Testis (tissue), 3 donors: ENCODE data around the gene SOCS6. TPM values are rescaled to one million over a fixed set of nuclear protein-coding genes. Genes with fewer than 3 reads are reported as not detected.

Source experiments
- DNase-seq: peaks from one replicate; pipeline ENCODE4 v3.0.0-alpha.2; 2019
- H3K27ac ChIP-seq, 2 donors: fragments of 200-600 bp; sonication (generic); one replicate each; pipeline ENCODE4 v1.5.1; 2019
- H3K27me3 ChIP-seq: fragments of 200-600 bp; sonication (generic); one replicate; pipeline ENCODE4 v1.5.1; 2019
- H3K36me3 ChIP-seq: fragments of 200-600 bp; sonication (generic); one replicate; pipeline ENCODE4 v1.5.1; 2017; ENCODE audit warnings: low read depth; ENCODE audit errors: missing control alignments
- H3K4me1 ChIP-seq: fragments of 200-600 bp; sonication (generic); one replicate; pipeline ENCODE4 v1.5.1; 2019
- H3K4me3 ChIP-seq, 2 donors: fragments of 200-600 bp; sonication (generic); one replicate each; pipeline ENCODE4 v1.5.1; 2017 to 2019
- H3K9me3 ChIP-seq: fragments of 200-600 bp; sonication (generic); one replicate; pipeline ENCODE4 v1.5.1; 2017
- POLR2A ChIP-seq: fragments of 450-650 bp; IDR thresholded peaks from one replicate; pipeline ENCODE4 v1.6.1; 2017; ENCODE audit warnings: antibody characterized with exemption, mild to moderate bottlenecking, moderate library complexity
- WGBS, 2 donors: methylation state at CpG; one replicate each; pipeline ENCODE4 v1.1.5; 2018; 5-methylcytosine and 5-hydroxymethylcytosine counted together
- intact Hi-C: fragments of 100-400 bp; cut with DNase I; formaldehyde crosslinking; loops from one replicate; pipeline ENCODE4 v1.15.1; 2023; ENCODE audit warnings: low total_unique reads
- polyA plus RNA-seq: library from polyadenylated mRNA; stranded (reverse); fragments of 350-450 nt; fragmentation: Illumina TruSeq; extraction: RNeasy Lipid Tissue Mini Kit (QIAGEN cat#74804); gene quantifications from one replicate; pipeline ENCODE4 v1.2.3, GENCODE V29; 2014; ENCODE audit warnings: low read depth, low replicate concordance; ENCODE audit not compliant: insufficient read depth
- total RNA-seq, 2 donors: library from RNA; depleted of rRNA; stranded (reverse); fragments of >200 nt; gene quantifications; one replicate each; pipeline ENCODE4 v1.2.3, GENCODE V29; 2016
- TF ChIP-seq, protein P1 (sequence below), 3 experiments: fragments of 450-650 bp in 2 of 3; fragments of 200-600 bp in 1 of 3; sonication (generic) in 1 of 3; IDR thresholded peaks; one replicate each; pipeline ENCODE4 v1.5.1; 2016 to 2019; ENCODE audit warnings: antibody characterized with exemption in 3 of 3, mild to moderate bottlenecking in 2 of 3, moderate library complexity in 1 of 3

Gene SOCS6
- total and polyA plus RNA-seq, 3 donors from 2014 or later, result 12.7 to 22.9 (median 20.9) TPM

DNA sequence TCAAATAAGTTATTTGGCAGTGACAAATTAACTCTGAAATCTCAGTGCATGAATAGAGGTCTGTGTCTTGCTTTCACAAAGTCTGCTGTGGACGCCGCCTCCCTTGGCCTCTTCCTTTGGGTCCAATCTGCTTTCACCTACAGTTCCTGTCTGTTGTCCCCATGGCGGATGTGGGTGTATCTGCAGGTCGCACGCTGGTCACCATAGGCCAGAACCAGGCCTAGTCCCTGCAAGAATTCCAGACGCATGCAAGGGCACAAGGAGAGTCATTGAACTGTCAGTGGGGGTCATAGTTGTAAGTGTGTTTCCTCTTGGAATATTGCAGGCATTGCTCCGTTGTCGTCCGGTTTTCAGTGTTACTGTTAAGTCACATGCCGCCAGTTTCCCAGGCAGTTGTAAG, 7.4 kb downstream of the SOCS6 start:
- H3K9me3 ChIP-seq, result no peaks in the 10 kb centered on the region
- intact Hi-C loops, result no loop called here
- no peaks in the 10 kb centered on the region for H3K27me3 ChIP-seq
- no peak for DNase-seq
- no peak overlapping the region for H3K27ac ChIP-seq
- WGBS, 2 donors, result 70 to 77% methylated on average over 10 of the region's 10 CpGs
- no peaks in the 10 kb centered on the region for H3K36me3 ChIP-seq
- H3K4me3 ChIP-seq, result no peak overlapping the region
- H3K4me1 ChIP-seq, result peaks cover 3% of the 10 kb centered on the region
- TF ChIP-seq POLR2A, result no peak
- TF ChIP-seq, protein P1, sequence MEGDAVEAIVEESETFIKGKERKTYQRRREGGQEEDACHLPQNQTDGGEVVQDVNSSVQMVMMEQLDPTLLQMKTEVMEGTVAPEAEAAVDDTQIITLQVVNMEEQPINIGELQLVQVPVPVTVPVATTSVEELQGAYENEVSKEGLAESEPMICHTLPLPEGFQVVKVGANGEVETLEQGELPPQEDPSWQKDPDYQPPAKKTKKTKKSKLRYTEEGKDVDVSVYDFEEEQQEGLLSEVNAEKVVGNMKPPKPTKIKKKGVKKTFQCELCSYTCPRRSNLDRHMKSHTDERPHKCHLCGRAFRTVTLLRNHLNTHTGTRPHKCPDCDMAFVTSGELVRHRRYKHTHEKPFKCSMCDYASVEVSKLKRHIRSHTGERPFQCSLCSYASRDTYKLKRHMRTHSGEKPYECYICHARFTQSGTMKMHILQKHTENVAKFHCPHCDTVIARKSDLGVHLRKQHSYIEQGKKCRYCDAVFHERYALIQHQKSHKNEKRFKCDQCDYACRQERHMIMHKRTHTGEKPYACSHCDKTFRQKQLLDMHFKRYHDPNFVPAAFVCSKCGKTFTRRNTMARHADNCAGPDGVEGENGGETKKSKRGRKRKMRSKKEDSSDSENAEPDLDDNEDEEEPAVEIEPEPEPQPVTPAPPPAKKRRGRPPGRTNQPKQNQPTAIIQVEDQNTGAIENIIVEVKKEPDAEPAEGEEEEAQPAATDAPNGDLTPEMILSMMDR (IDR thresholded peaks at IDR 0.05), result no peak

DNA sequence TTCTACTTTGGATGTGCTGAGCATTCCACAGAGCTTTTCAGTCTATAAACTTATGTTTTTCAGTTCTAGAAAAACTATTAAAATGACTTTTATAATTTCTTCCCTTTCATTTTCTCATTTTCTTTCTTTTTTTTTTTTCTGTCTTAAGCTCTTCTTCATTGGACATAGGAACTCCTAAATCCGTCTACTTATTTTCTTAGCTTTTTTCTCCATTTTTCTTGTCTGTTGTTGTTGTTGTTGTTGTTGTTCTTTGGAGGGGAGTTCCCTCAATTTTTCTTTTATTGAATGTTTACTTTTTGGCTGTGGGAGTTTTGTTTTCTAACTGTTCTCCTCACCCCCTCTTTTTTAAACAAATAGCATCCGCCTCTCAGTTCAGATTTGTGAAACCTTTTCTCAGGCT, 7.9 kb downstream of the SOCS6 start:
- Histone ChIP-seq H3K27me3 (no peaks in the 10 kb centered on the region), H3K4me1 (peaks cover 3% of the 10 kb centered on the region), H3K36me3 (no peaks in the 10 kb centered on the region), H3K27ac (no peak overlapping the region), H3K9me3 (no peaks in the 10 kb centered on the region), H3K4me3 (no peak overlapping the region)
- DNase-seq, result no peak
- WGBS, 2 donors, result 93 to 94% methylated on average over 2 of the region's 2 CpGs
- intact Hi-C loops, result no loop called here
- TF ChIP-seq POLR2A, result no peak
- TF ChIP-seq, protein P1 (IDR thresholded peaks at IDR 0.05), result no peak

DNA sequence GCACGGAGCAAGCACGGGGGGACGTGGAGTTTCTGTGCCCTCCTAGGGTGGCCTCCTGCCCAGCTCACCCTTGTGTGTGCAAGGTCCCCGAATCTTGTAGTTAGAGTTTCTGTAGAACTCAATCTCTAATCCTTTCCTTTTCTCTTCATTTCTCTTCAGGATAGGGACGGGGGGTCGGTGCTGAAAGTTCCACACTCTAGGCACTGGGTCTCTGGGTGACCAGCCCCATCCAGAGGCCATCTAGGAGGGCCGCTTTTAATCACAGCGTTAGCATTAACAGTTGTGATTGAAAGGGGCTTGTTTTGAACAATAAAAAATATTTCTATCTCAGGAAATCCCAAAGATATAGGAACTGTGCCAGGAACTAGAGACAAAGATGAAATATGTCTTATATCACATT, 10.5 kb downstream of the SOCS6 start:
- TF ChIP-seq POLR2A, result no peak
- H3K9me3 ChIP-seq, result no peaks in the 10 kb centered on the region
- intact Hi-C loops, result no loop called here
- WGBS, 2 donors, result 81% methylated on average over 8 of the region's 8 CpGs
- no peaks in the 10 kb centered on the region for H3K36me3 ChIP-seq
- DNase-seq, result no peak
- no peaks in the 10 kb centered on the region for H3K4me1 ChIP-seq
- H3K4me3 ChIP-seq, result no peak overlapping the region
- H3K27me3 ChIP-seq, result no peaks in the 10 kb centered on the region
- H3K27ac ChIP-seq, result no peak overlapping the region

DNA sequence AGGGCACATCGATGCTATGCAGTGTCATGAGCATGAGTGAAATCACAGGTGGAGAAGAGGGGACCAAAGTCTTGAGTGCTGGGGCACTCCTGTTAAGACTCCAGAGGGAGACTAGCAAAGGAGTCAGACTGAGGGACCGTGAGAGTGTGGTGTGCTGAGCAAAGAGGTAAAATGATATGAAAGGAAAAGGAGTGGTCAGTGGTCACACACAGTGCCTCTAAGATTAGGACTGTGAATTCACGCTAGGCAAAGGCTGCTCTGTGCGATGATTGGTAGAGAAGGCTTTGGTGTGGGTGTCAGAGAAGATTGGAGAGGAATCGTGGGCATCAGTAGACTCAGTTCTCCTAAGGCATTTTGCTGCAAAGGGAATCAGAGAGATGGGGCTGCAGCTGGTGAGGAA, 12.8 kb downstream of the SOCS6 start:
- TF ChIP-seq POLR2A, result no peak
- TF ChIP-seq, protein P1 (IDR thresholded peaks at IDR 0.05), result no peak
- no peaks in the 10 kb centered on the region for H3K27me3 ChIP-seq
- H3K4me3 ChIP-seq, result no peak overlapping the region
- H3K9me3 ChIP-seq, result no peaks in the 10 kb centered on the region
- DNase-seq, result no peak
- H3K27ac ChIP-seq, result no peak overlapping the region
- 83 to 93% methylated on average over 5 of the region's 5 CpGs for WGBS, 2 donors
- no peaks in the 10 kb centered on the region for H3K36me3 ChIP-seq
- intact Hi-C loops, result no loop called here
- no peaks in the 10 kb centered on the region for H3K4me1 ChIP-seq

DNA sequence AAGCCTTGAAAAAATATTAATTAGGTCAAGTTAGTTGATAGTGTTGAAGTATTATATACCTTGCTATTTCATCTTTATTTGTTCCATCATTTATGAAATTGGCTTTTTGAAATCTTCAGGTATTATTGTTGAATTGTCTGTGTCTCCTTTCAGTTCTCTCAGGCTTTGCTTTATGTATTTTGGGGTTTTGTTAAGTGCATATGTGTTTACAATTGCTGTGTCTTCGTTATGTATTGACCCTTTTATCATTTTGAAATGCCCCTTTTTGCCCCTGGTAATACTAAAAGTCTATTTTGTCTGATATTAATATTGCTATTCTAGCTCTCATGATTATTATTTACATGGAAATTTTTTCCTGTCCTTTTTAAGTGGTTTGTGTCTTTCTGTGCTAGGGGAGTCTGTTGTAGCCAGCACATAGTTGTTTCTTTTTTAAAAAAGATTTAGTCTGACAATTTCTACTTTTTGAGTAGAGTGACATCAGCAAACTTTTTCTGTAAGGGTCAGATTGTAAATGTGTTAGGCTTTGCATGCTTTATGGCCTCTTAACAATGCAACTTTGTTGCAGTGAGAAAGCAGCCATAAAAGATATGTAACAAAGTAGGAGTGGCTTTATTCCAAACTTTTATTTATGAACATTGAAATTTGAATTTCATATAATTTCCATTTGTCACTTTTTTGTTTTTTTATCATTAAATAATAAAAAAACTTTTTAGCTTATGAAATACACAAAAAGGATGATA, 19.9 kb downstream of the SOCS6 start:
- Histone ChIP-seq H3K27ac (no peak overlapping the region), H3K4me1 (no peaks in the 10 kb centered on the region), H3K27me3 (no peaks in the 10 kb centered on the region), H3K36me3 (no peaks in the 10 kb centered on the region), H3K4me3 (no peak overlapping the region), H3K9me3 (no peaks in the 10 kb centered on the region)
- no peak for TF ChIP-seq POLR2A
- TF ChIP-seq, protein P1 (IDR thresholded peaks at IDR 0.05), result no peak
- 85 to 100% methylated on average over 1 of the region's 1 CpG for WGBS, 2 donors
- intact Hi-C loops, result no loop called here
- DNase-seq, result no peak
